Coronary artery (tissue), 2 donors: Measurements from ENCODE around the gene CCDC172.

Source experiments
- DNase-seq: peaks from one replicate; pipeline ENCODE4 v3.0.0-alpha.2; 2017; ENCODE audit warnings: low spot score
- H3K27ac ChIP-seq, 2 donors: fragments of 200-600 bp; sonication (generic); one replicate each; pipeline ENCODE4 v1.5.1; 2016 to 2019
- H3K4me3 ChIP-seq: fragments of 200-600 bp; sonication (generic); 2 replicates; pipeline ENCODE4 v1.5.1; 2016; ENCODE audit warnings: mild to moderate bottlenecking, moderate library complexity
- TF ChIP-seq, protein P1 (sequence below): fragments of 200-600 bp; sonication (generic); IDR thresholded peaks from one replicate; pipeline ENCODE4 v1.5.1; 2019; ENCODE audit warnings: antibody characterized with exemption

Gene CCDC172

GRCh38 chr10:116402858-116403257 is 78.6 kb downstream of the CCDC172 start:
- H3K27ac ChIP-seq, result no peak overlapping the region

GRCh38 chr10:116403740-116404250 is 79.5 kb downstream of the CCDC172 start:
- no peak overlapping the region for H3K27ac ChIP-seq
- TF ChIP-seq, protein P1, sequence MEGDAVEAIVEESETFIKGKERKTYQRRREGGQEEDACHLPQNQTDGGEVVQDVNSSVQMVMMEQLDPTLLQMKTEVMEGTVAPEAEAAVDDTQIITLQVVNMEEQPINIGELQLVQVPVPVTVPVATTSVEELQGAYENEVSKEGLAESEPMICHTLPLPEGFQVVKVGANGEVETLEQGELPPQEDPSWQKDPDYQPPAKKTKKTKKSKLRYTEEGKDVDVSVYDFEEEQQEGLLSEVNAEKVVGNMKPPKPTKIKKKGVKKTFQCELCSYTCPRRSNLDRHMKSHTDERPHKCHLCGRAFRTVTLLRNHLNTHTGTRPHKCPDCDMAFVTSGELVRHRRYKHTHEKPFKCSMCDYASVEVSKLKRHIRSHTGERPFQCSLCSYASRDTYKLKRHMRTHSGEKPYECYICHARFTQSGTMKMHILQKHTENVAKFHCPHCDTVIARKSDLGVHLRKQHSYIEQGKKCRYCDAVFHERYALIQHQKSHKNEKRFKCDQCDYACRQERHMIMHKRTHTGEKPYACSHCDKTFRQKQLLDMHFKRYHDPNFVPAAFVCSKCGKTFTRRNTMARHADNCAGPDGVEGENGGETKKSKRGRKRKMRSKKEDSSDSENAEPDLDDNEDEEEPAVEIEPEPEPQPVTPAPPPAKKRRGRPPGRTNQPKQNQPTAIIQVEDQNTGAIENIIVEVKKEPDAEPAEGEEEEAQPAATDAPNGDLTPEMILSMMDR, result no peak
- no peak for DNase-seq
- no peak overlapping the region for H3K4me3 ChIP-seq

More at GRCh38 chr10:116402858-116403257, 78.6 kb downstream of the CCDC172 start:
- DNase-seq, result no peak
- TF ChIP-seq, protein P1, result no peak
- H3K4me3 ChIP-seq, result no peak overlapping the region

DNA sequence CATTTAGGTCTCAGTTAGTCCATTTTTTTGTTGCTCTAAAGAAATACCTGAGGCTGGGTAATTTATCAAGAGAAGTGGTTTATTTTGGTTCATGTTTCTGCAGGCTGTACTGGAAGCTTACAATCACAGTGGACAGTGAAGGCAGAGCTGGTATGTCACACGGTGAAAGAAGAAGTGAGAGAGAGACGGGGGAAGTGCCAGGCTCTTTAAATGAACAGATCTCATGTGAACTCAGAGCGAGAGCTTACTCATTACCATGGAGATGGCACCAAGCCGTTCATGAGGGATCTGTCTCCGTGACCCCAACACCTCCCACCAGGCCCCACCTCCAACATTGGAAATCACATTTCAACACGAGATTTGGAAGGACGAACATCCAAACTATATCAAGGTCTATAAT is 84.5 kb downstream of the CCDC172 start:
- TF ChIP-seq, protein P1, result no peak
- Histone ChIP-seq H3K4me3 (no peak overlapping the region), H3K27ac (no peak overlapping the region)
- no peak for DNase-seq

DNA sequence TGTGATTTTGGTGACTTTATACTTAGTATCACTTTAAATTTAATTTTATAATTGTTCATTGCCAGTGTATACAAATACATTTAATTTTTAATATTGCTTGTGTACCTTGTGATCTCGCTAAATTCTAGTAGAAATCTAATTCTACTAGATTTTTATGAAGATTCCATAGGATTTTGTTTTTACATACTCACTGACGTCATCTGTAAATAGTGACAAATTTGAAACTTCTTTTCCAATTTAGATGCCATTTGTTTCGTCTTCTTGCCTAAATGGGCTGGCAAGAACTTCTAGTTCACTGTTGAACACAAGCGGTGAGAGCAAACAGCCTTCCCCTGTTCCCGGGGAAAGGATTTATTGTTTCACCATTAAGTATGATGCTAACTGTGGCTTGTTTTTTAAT is 86.1 kb downstream of the CCDC172 start:
- TF ChIP-seq, protein P1, result no peak
- DNase-seq, result no peak
- no peak overlapping the region for H3K4me3 ChIP-seq
- no peak overlapping the region for H3K27ac ChIP-seq

DNA sequence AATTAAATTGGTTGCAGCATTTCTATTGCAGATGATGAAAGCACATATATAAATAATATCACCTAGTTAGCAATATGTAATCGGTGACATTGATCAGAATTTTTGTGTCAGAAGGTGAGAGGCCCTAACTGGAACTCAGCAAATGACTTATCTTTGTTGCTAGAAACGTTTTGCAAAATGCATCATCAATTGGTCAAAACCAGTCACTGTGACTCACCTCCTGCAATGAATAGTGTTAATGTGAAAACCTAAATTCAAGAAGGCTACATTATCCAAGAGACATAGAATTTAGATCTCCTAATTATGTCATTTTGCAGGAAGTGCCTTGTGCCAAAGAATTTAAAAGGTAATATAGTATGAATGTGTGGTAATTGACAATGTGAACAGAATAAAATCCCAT is 93.6 kb downstream of the CCDC172 start:
- Histone ChIP-seq H3K4me3 (no peak overlapping the region), H3K27ac (no peak overlapping the region)
- TF ChIP-seq, protein P1, result no peak
- DNase-seq, result no peak

DNA sequence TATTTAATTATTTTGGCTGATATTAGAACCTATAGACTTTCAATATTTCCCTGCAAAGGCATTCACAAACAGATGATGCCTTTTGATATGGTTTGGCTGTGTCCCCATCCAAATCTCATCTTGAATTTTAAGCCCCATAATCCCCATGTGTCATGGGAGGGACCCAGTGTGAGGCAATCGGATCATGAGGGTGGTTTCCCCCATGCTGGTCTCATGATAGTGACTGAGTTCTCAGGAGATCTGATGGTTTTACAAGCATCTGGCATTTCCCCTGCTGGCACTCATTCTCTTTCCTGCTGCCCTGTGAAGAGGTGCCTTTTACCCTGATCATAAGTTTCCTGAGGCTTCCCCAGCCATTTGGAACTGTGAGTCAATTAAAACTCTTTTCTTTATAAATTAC is 94.1 kb downstream of the CCDC172 start:
- Histone ChIP-seq H3K27ac (no peak overlapping the region), H3K4me3 (no peak overlapping the region)
- TF ChIP-seq, protein P1, result no peak
- DNase-seq, result no peak

- Histone ChIP-seq H3K4me3 (no peak overlapping the region), H3K27ac (no peak overlapping the region)
- TF ChIP-seq, protein P1, result no peak
- DNase-seq, result no peak
Measured at GRCh38 chr10:116421815-116422214, 97.6 kb downstream of the CCDC172 start.
